ENCODE measurements around the gene CDH18. TPM values are rescaled to one million over a fixed set of nuclear protein-coding genes. Genes with fewer than 3 reads are reported as not detected.
"Not testable (repeated sequence)": the region's sequence is repeated elsewhere in the genome, so short reads cannot be mapped to it uniquely, and the experiment has no call there.

CDH18 gene
- total and polyA plus RNA-seq, 2 donors (not counting 3 experiments of a cell fraction or from before 2014, with no cell fraction given), result 0.06 TPM; not detected in 1

DNA sequence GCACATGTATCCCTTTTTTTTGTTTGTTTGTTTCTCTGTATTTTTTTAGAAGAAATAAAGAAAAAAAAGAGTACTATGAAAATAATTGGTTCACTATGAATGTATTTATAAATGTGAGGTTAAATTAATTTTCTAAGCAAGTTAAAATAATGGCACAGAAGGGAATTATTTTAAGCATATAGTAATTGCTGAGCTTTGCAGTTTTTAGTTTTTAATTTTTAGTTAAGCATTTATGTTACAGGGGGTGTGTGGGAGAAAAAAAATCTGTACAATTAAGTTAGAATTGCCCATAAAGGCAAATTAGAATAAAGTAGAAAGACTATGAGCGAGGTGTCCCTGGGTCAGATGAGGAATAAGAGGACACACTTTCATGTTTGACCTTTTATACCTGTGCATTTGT lies 152.6 kb downstream of the CDH18 start:
- Histone ChIP-seq H3K4me1 (ENCODE audit: control insufficient read depth, extremely low read depth, insufficient read depth, low read length) (no peaks in the 10 kb centered on the region), H3K4me2 (ENCODE audit: insufficient read depth, low read length) (no peak overlapping the region), H3K79me2 (ENCODE audit: control insufficient read depth, insufficient read depth, low read length) (no peaks in the 10 kb centered on the region), H3K4me3 (replicated peaks in 1 of 3; ENCODE audit: insufficient read depth in 1 of 3, low read depth in 1 of 3, low read length in 3 of 3) (no peak overlapping the region), H3K9ac (replicated peaks; ENCODE audit: extremely low read depth, insufficient read depth, low read length) (no peak overlapping the region), H3K27me3 (ENCODE audit: control insufficient read depth in 2 of 2, insufficient read depth in 2 of 2, low read length in 2 of 2) (no peaks in the 10 kb centered on the region), H3K27ac (ENCODE audit: insufficient read depth, low read depth, low read length) (no peak overlapping the region), H3K9me3 (replicated peaks; ENCODE audit: control insufficient read depth, insufficient read depth, low read length) (peaks cover 3% of the 10 kb centered on the region), H4K20me1 (replicated peaks; ENCODE audit: control insufficient read depth, extremely low read depth, insufficient read depth, low read length) (no peaks in the 10 kb centered on the region), H2AFZ (ENCODE audit: low read depth, low read length) (no peak overlapping the region), H3K9me1 (replicated peaks; ENCODE audit: control insufficient read depth, extremely low read depth, insufficient read depth, low read length) (no peaks in the 10 kb centered on the region), H3K36me3 (ENCODE audit: control insufficient read depth in 2 of 2, extremely low read depth in 1 of 2, insufficient read depth in 2 of 2, low read length in 2 of 2) (no peaks in the 10 kb centered on the region)
- POLR2A ChIA-PET, result no interaction called here
- TF ChIP-seq POLR2AphosphoS5 (IDR thresholded peaks at IDR 0.05; ENCODE audit: insufficient read depth, low read depth, low read length) (no peak), EZH2 (IDR thresholded peaks at IDR 0.05; ENCODE audit: borderline replicate concordance, low read depth, low read length, severe bottlenecking) (no peak)
- BruUV-seq (replicated peaks), result no TSS peak
- intact Hi-C loops (cut with micrococcal nuclease), result no loop called here
- DNase-seq (ENCODE audit: low read depth, low spot score), result no peak
- dilution Hi-C loops (cut with MboI; ENCODE audit: extremely low pct_ligation_motif_present, low sequenced_read_pairs), result no loop called here
- no peak for FAIRE-seq
- CTCF ChIA-PET, result no interaction called here

DNA sequence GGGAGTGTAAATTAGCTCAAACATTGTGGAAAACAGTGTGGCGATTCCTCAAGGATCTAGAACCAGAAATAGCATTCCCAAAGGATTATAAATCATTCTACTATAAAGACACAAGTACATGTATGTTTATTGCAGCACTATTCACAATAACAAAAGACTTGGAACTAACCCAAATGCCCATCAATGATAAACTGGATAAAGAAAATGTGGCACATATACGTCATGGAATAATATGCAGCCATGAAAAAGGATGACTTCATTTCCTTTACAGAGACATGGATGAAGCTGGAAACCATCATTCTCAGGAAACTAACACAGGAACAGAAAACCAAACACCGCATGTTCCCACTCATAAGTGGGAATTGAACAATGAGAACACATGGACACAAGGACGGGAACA lies 175.3 kb downstream of the CDH18 start:
- FAIRE-seq; H3K4me1 ChIP-seq (ENCODE audit: control insufficient read depth, extremely low read depth, insufficient read depth, low read length); H4K20me1 ChIP-seq (replicated peaks; ENCODE audit: control insufficient read depth, extremely low read depth, insufficient read depth, low read length); H3K27me3 ChIP-seq (ENCODE audit: control insufficient read depth in 2 of 2, insufficient read depth in 2 of 2, low read length in 2 of 2); H3K4me2 ChIP-seq (ENCODE audit: insufficient read depth, low read length); DNase-seq (ENCODE audit: low read depth, low spot score); H3K79me2 ChIP-seq (ENCODE audit: control insufficient read depth, insufficient read depth, low read length); H3K4me3 ChIP-seq (replicated peaks in 1 of 3; ENCODE audit: insufficient read depth in 1 of 3, low read depth in 1 of 3, low read length in 3 of 3); H3K9ac ChIP-seq (replicated peaks; ENCODE audit: extremely low read depth, insufficient read depth, low read length); H3K27ac ChIP-seq (ENCODE audit: insufficient read depth, low read depth, low read length); H3K36me3 ChIP-seq (ENCODE audit: control insufficient read depth in 2 of 2, extremely low read depth in 1 of 2, insufficient read depth in 2 of 2, low read length in 2 of 2); H3K9me1 ChIP-seq (replicated peaks; ENCODE audit: control insufficient read depth, extremely low read depth, insufficient read depth, low read length); intact Hi-C loops (cut with micrococcal nuclease); CTCF ChIA-PET; dilution Hi-C loops (cut with MboI; ENCODE audit: extremely low pct_ligation_motif_present, low sequenced_read_pairs); POLR2A ChIA-PET; H2AFZ ChIP-seq (ENCODE audit: low read depth, low read length); H3K9me3 ChIP-seq (replicated peaks; ENCODE audit: control insufficient read depth, insufficient read depth, low read length); BruUV-seq (replicated peaks): not testable (repeated sequence)

Data from endothelial cell of umbilical vein (primary cell).